Immature natural killer cell (primary cell): Measurements from ENCODE around the gene NPAS3. TPM values are rescaled to one million over a fixed set of nuclear protein-coding genes. Genes with fewer than 3 reads are reported as not detected.

ENCODE experiments used
- DNase-seq, 3 donors: peaks; one replicate each; pipeline ENCODE4 v3.0.0; 2022; ENCODE audit warnings: mixed read lengths in 1 of 3
- H3K27ac Mint-ChIP-seq, 6 donors: one replicate each; pipeline ENCODE4 v1.8.0; 2020; ENCODE audit warnings: mixed read lengths in 6 of 6, mild to moderate bottlenecking in 5 of 6, inconsistent platforms in 4 of 6, moderate library complexity in 3 of 6
- H3K27me3 Mint-ChIP-seq, 3 donors: one replicate each; pipeline ENCODE4 v1.8.0; 2020 to 2021; ENCODE audit warnings: low read depth in 3 of 3, mild to moderate bottlenecking in 3 of 3, mixed read lengths in 3 of 3, moderate library complexity in 3 of 3, inconsistent platforms in 1 of 3
- H3K36me3 Mint-ChIP-seq, 3 donors: one replicate each; pipeline ENCODE4 v1.8.0; 2020; ENCODE audit warnings: mixed read lengths in 3 of 3, inconsistent platforms in 2 of 3, mild to moderate bottlenecking in 2 of 3
- H3K4me1 Mint-ChIP-seq, 2 donors: one replicate each; pipeline ENCODE4 v1.8.0; 2020; ENCODE audit warnings: inconsistent platforms in 2 of 2, mild to moderate bottlenecking in 2 of 2, mixed read lengths in 2 of 2, moderate library complexity in 1 of 2
- H3K4me3 Mint-ChIP-seq, 5 donors: one replicate each; pipeline ENCODE4 v1.8.0; 2020; ENCODE audit warnings: mild to moderate bottlenecking in 5 of 5, mixed read lengths in 5 of 5, inconsistent platforms in 3 of 5, moderate library complexity in 3 of 5
- H3K9me3 Mint-ChIP-seq, 6 donors: one replicate each; pipeline ENCODE4 v1.8.0; 2020; ENCODE audit warnings: mild to moderate bottlenecking in 6 of 6, mixed read lengths in 6 of 6, inconsistent platforms in 4 of 6, moderate library complexity in 3 of 6
- polyA plus RNA-seq, 3 donors: library from polyadenylated mRNA; unstranded; fragments of 300-500 nt; fragmentation: Illumina TruSeq; gene quantifications; one replicate each; pipeline ENCODE4 v1.2.3, GENCODE V29; 2021

Gene NPAS3
- polyA plus RNA-seq, 3 donors from 2014 or later = not detected

- H3K4me1 Mint-ChIP-seq = no peaks in the 10 kb centered on the region
- H3K27me3 Mint-ChIP-seq = no peaks in the 10 kb centered on the region
- peaks cover 0 to 33% (median 7%) of the 10 kb centered on the region in 6 donors for H3K9me3 Mint-ChIP-seq
- no peaks in the 10 kb centered on the region for H3K36me3 Mint-ChIP-seq
- DNase-seq = no peak
- H3K4me3 Mint-ChIP-seq = no peak overlapping the region
- no peak overlapping the region for H3K27ac Mint-ChIP-seq
Measured at GRCh38 chr14:33287189-33287588, 348.5 kb downstream of the NPAS3 start.

GRCh38 chr14:33290641-33291040 is 352.0 kb downstream of the NPAS3 start:
- H3K36me3 Mint-ChIP-seq = no peaks in the 10 kb centered on the region

DNA sequence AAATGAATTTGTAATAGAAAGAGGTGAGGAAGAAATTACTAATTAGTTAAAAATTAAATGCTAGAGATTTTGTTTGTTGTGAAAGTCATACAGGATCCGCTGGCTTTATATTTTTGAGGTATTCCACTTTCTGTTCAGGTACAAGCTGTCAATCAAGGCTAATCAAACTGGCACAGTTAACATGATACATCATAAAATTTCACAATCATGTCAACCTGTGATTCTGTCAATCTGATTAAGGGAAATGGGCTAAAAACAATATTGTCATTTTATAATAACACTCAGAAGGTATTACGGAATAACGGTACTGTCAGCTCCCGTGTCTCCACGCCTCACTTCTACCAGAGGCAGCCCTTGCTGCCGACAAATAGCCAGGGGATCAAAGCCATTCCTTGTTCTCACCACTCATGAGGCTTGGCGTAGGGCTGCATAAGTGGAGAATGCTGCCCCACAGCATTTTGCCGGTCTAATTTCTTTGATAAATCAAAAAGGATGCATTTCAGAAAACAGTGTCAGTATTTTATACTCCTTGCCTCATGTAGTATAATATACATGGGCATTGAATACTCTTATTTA is 352.9 kb downstream of the NPAS3 start:
- H3K9me3 Mint-ChIP-seq = peaks cover 4 to 41% (median 9%) of the 10 kb centered on the region in 6 donors
- no peaks in the 10 kb centered on the region for H3K4me1 Mint-ChIP-seq
- H3K4me3 Mint-ChIP-seq = no peak overlapping the region

More at GRCh38 chr14:33290641-33291040, 352.0 kb downstream of the NPAS3 start:
- no peak for DNase-seq
- H3K4me3 Mint-ChIP-seq = no peak overlapping the region
- H3K27me3 Mint-ChIP-seq = peaks cover 0 to 1% (median 0%) of the 10 kb centered on the region in 3 donors
- H3K9me3 Mint-ChIP-seq = peaks cover 4 to 51% (median 9%) of the 10 kb centered on the region in 6 donors
- H3K27ac Mint-ChIP-seq = no peak overlapping the region
- no peaks in the 10 kb centered on the region for H3K4me1 Mint-ChIP-seq

DNA sequence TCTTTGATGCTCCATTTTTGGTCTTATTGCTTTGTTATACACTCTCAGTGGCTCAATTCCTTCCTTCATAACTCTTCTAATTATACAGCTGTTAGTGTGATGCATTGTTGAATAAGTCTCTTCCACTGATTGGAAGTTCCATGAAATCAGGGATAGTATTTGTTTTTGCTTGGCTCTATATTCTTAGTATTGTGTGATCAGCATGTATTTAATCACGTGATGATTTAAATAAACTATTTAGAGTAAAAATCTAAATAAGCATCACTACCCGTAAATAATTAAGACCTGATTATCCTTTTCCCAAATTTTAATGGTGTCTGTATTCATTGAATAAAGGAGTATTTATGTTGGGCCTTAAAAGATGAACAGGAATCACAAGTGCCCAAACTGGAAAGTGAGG is 355.7 kb downstream of the NPAS3 start:
- Mint-ChIP-seq H3K9me3 (peaks cover 6 to 34% (median 9%) of the 10 kb centered on the region in 6 donors), H3K4me1 (no peaks in the 10 kb centered on the region), H3K4me3 (no peak overlapping the region), H3K36me3 (no peaks in the 10 kb centered on the region), H3K27me3 (peaks cover 0 to 1% (median 0%) of the 10 kb centered on the region in 3 donors), H3K27ac (no peak overlapping the region)
- DNase-seq = no peak

More for the DNA sequence above, 352.9 kb downstream of the NPAS3 start:
- Mint-ChIP-seq H3K36me3 (no peaks in the 10 kb centered on the region), H3K27me3 (peaks cover 0 to 1% (median 0%) of the 10 kb centered on the region in 3 donors), H3K27ac (no peak overlapping the region)
- no peak for DNase-seq

- no peak for DNase-seq
- no peaks in the 10 kb centered on the region for H3K36me3 Mint-ChIP-seq
Measured at GRCh38 chr14:33297565-33297964, 358.9 kb downstream of the NPAS3 start.

DNA sequence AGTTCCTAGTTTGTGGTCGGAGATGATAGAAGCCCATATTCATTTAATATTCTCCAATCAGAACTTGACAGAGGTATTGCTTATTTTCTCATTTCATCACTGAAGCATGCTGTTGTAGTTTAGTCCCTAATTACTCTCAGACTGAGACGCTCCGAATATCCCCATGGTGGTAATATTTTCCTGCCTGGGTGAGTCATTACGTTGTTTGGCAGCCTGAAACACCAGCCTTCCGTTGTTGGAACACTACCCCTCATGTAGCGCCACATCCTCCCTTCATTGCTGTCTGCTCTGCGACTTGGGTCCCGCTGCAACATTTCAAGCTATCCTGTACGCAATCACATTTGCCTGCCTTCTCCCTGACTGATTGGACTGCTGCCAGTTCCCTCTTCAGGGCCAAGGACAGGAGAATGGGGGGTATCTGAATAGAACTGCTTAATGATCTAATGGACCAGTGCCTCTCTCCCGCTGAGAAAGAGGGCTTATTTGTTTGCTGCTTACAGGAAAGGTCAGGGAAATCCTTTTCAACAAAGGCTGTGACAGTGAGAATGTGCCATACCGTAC is 369.1 kb downstream of the NPAS3 start:
- Mint-ChIP-seq H3K4me1 (no peaks in the 10 kb centered on the region), H3K27ac (no peak overlapping the region), H3K4me3 (no peak overlapping the region), H3K9me3 (peaks cover 1 to 14% (median 5%) of the 10 kb centered on the region in 6 donors), H3K27me3 (no peaks in the 10 kb centered on the region), H3K36me3 (no peaks in the 10 kb centered on the region)
- DNase-seq = no peak

More at GRCh38 chr14:33297565-33297964, 358.9 kb downstream of the NPAS3 start:
- Mint-ChIP-seq H3K4me1 (no peaks in the 10 kb centered on the region), H3K4me3 (no peak overlapping the region), H3K9me3 (peaks cover 7 to 40% (median 10%) of the 10 kb centered on the region in 6 donors), H3K27me3 (peaks cover 0 to 1% (median 0%) of the 10 kb centered on the region in 3 donors), H3K27ac (no peak overlapping the region)

DNA sequence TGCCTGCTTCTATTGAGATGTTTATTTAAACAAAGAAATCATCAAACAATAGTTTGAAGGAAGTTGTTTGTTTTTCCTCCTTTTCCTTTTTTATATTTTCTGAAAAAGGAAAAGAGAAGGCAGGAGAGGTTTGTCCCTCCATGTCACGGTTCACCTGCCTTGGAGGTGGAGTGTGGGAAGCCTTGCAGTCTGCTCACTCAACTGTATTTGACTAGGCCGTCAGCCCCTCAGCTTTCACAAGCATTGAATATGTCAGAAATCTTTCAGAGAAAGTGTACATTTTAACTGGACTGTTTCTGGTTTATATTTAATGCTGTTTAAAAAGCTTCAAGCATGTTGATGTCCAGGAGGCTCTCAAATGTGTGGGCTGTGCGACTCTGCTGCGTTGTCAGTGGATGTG is 370.4 kb downstream of the NPAS3 start:
- Mint-ChIP-seq H3K36me3 (no peaks in the 10 kb centered on the region), H3K27me3 (peaks cover 0 to under 1% (median 0%) of the 10 kb centered on the region in 3 donors), H3K4me1 (no peaks in the 10 kb centered on the region), H3K27ac (no peak overlapping the region), H3K9me3 (peaks cover 1 to 11% (median 5%) of the 10 kb centered on the region in 6 donors), H3K4me3 (no peak overlapping the region)
- DNase-seq = no peak

GRCh38 chr14:33315217-33315616 is 376.5 kb downstream of the NPAS3 start:
- no peak overlapping the region for H3K4me3 Mint-ChIP-seq

GRCh38 chr14:33315721-33316120 is 377.0 kb downstream of the NPAS3 start:
- Mint-ChIP-seq H3K4me1 (no peaks in the 10 kb centered on the region), H3K27ac (no peak overlapping the region), H3K4me3 (no peak overlapping the region), H3K9me3 (peaks cover 1 to 23% (median 4%) of the 10 kb centered on the region in 6 donors), H3K36me3 (no peaks in the 10 kb centered on the region), H3K27me3 (peaks cover 0 to 2% (median 0%) of the 10 kb centered on the region in 3 donors)
- DNase-seq = no peak

More at GRCh38 chr14:33315217-33315616, 376.5 kb downstream of the NPAS3 start:
- no peaks in the 10 kb centered on the region for H3K4me1 Mint-ChIP-seq
- DNase-seq = no peak
- H3K27ac Mint-ChIP-seq = no peak overlapping the region
- peaks cover 0 to 2% (median 0%) of the 10 kb centered on the region in 3 donors for H3K27me3 Mint-ChIP-seq
- no peaks in the 10 kb centered on the region for H3K36me3 Mint-ChIP-seq
- peaks cover 1 to 23% (median 4%) of the 10 kb centered on the region in 6 donors for H3K9me3 Mint-ChIP-seq

DNA sequence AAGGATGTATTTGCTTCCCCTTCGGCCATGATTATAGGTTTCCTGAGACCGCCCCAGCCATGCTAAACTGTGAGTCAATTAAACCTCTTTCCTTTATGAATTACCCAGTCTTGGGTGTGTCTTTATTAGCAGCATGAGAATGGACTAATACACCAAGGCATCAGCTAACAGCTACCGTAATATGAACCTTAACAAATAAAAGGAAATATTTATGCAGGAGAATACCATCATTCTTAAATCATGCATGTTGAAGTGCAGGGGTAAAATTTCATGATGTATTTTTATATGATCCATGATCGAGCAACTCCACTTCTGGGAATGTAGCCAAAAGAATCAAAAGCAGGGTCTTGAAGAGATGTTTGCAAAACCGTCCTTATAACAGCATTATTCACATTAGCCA is 379.0 kb downstream of the NPAS3 start:
- no peak overlapping the region for H3K4me3 Mint-ChIP-seq
- no peak overlapping the region for H3K27ac Mint-ChIP-seq
- H3K4me1 Mint-ChIP-seq = no peaks in the 10 kb centered on the region
- H3K36me3 Mint-ChIP-seq = no peaks in the 10 kb centered on the region
- H3K9me3 Mint-ChIP-seq = peaks cover 2 to 23% (median 7%) of the 10 kb centered on the region in 6 donors
- DNase-seq = no peak
- H3K27me3 Mint-ChIP-seq = peaks cover 0 to 2% (median 0%) of the 10 kb centered on the region in 3 donors

GRCh38 chr14:33323979-33324378 is 385.3 kb downstream of the NPAS3 start:
- no peak overlapping the region for H3K27ac Mint-ChIP-seq
- H3K27me3 Mint-ChIP-seq = no peaks in the 10 kb centered on the region
- no peak for DNase-seq
- H3K4me1 Mint-ChIP-seq = no peaks in the 10 kb centered on the region
- no peaks in the 10 kb centered on the region for H3K36me3 Mint-ChIP-seq
- H3K4me3 Mint-ChIP-seq = no peak overlapping the region
- H3K9me3 Mint-ChIP-seq = peaks cover 2 to 44% (median 10%) of the 10 kb centered on the region in 6 donors

- H3K4me1 Mint-ChIP-seq = no peaks in the 10 kb centered on the region
- H3K9me3 Mint-ChIP-seq = peaks cover 1 to 38% (median 12%) of the 10 kb centered on the region in 6 donors
- DNase-seq = no peak
- H3K27me3 Mint-ChIP-seq = no peaks in the 10 kb centered on the region
- no peaks in the 10 kb centered on the region for H3K36me3 Mint-ChIP-seq
- no peak overlapping the region for H3K27ac Mint-ChIP-seq
- H3K4me3 Mint-ChIP-seq = no peak overlapping the region
Measured at GRCh38 chr14:33331176-33331949, 392.7 kb downstream of the NPAS3 start.

- H3K9me3 Mint-ChIP-seq = peaks cover 4 to 38% (median 16%) of the 10 kb centered on the region in 6 donors
- no peak overlapping the region for H3K27ac Mint-ChIP-seq
Measured at GRCh38 chr14:33332497-33332896, 393.8 kb downstream of the NPAS3 start.

GRCh38 chr14:33335366-33335765 is 396.7 kb downstream of the NPAS3 start:
- Mint-ChIP-seq H3K27ac (no peak overlapping the region), H3K4me1 (no peaks in the 10 kb centered on the region), H3K9me3 (peaks cover 4 to 31% (median 8%) of the 10 kb centered on the region in 6 donors), H3K27me3 (no peaks in the 10 kb centered on the region), H3K4me3 (no peak overlapping the region), H3K36me3 (no peaks in the 10 kb centered on the region)
- DNase-seq = no peak

More at GRCh38 chr14:33332497-33332896, 393.8 kb downstream of the NPAS3 start:
- Mint-ChIP-seq H3K36me3 (no peaks in the 10 kb centered on the region), H3K4me1 (no peaks in the 10 kb centered on the region), H3K27me3 (no peaks in the 10 kb centered on the region), H3K4me3 (no peak overlapping the region)
- DNase-seq = no peak
